WERI-Rb-1 (cell line): ENCODE measurements around the gene C10orf67.
"Not testable (repeated sequence)": the region's sequence is repeated elsewhere in the genome, so short reads cannot be mapped to it uniquely, and the experiment has no call there.

Source experiments
- DNase-seq: peaks from one replicate; pipeline ENCODE4 v3.0.0-alpha.2; 2020
- H3K27ac ChIP-seq: fragments of 250-450 bp; sonication (Bioruptor Pico); 2 replicates; pipeline ENCODE4 v1.5.1; 2020; ENCODE audit warnings: mild to moderate bottlenecking, moderate library complexity
- H3K27me3 ChIP-seq: fragments of 250-450 bp; sonication (Bioruptor Pico); 2 replicates; pipeline ENCODE4 v1.5.1; 2021; ENCODE audit warnings: mild to moderate bottlenecking, low read depth, moderate library complexity; ENCODE audit not compliant: insufficient read depth, severe bottlenecking
- H3K36me3 ChIP-seq: fragments of 250-450 bp; sonication (Bioruptor Pico); 2 replicates; pipeline ENCODE4 v1.5.1; 2020; ENCODE audit warnings: mild to moderate bottlenecking, moderate library complexity
- H3K4me3 ChIP-seq: 2 replicates; pipeline ENCODE4 v1.5.1; 2011; ENCODE audit warnings: low read depth, mild to moderate bottlenecking, control low read depth, low read length
- H3K9me3 ChIP-seq: fragments of 250-450 bp; sonication (Bioruptor Pico); 2 replicates; pipeline ENCODE4 v1.5.1; 2021; ENCODE audit warnings: mild to moderate bottlenecking, moderate library complexity; ENCODE audit not compliant: severe bottlenecking
- TF ChIP-seq, protein P1 (sequence below): IDR thresholded peaks from 2 replicates; pipeline ENCODE4 v1.5.1; 2011; ENCODE audit warnings: low read depth, mild to moderate bottlenecking, control low read depth, inconsistent platforms, low read length

C10orf67 gene

DNA sequence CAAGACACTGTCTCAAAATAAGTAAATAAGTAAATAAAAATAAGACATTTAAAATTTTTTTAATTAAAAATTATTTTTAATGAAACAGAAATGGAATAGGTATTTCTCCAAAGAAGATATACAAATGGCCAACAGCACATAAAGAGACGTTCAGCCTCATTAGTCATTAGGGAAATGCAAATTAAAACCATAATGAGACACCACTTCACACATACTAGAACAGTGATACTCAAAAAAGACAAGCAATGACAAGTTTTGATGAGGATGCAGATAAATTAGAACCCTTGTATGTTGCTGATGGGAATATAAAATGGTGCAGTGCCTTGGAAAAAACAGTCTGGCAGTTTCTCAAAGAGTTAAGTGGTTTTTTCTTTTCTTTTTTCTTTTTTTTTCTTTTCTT lies 26.5 kb upstream of the C10orf67 start:
- Histone ChIP-seq H3K4me3 (no peak overlapping the region), H3K27me3 (no peaks in the 10 kb centered on the region), H3K36me3 (no peaks in the 10 kb centered on the region), H3K27ac (no peak overlapping the region), H3K9me3 (no peaks in the 10 kb centered on the region)
- TF ChIP-seq, protein P1, sequence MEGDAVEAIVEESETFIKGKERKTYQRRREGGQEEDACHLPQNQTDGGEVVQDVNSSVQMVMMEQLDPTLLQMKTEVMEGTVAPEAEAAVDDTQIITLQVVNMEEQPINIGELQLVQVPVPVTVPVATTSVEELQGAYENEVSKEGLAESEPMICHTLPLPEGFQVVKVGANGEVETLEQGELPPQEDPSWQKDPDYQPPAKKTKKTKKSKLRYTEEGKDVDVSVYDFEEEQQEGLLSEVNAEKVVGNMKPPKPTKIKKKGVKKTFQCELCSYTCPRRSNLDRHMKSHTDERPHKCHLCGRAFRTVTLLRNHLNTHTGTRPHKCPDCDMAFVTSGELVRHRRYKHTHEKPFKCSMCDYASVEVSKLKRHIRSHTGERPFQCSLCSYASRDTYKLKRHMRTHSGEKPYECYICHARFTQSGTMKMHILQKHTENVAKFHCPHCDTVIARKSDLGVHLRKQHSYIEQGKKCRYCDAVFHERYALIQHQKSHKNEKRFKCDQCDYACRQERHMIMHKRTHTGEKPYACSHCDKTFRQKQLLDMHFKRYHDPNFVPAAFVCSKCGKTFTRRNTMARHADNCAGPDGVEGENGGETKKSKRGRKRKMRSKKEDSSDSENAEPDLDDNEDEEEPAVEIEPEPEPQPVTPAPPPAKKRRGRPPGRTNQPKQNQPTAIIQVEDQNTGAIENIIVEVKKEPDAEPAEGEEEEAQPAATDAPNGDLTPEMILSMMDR, result no peak
- DNase-seq, result no peak

DNA sequence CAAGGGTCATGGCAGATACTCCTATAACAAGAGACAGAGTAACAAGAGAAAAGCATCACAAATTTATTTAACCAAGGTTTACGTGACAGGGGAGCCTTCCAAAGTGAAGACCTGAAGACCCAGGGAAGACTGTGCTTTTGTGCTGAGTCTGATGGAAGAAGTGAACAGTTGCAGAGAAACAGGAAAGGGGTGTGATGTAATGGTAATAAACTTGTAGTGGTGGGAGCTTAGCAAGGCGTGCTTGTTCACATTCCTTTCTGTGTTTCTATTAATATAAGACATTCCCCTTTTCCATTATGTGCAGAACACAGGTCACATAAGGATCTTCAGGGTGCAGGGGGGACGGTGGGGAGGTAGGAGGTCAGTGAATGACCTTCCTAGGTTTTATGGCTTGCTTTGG lies 25.5 kb upstream of the C10orf67 start:
- H3K36me3 ChIP-seq, result no peaks in the 10 kb centered on the region
- no peak overlapping the region for H3K4me3 ChIP-seq
- no peaks in the 10 kb centered on the region for H3K27me3 ChIP-seq
- TF ChIP-seq, protein P1, result no peak
- no peak for DNase-seq
- no peaks in the 10 kb centered on the region for H3K9me3 ChIP-seq
- no peak overlapping the region for H3K27ac ChIP-seq

DNA sequence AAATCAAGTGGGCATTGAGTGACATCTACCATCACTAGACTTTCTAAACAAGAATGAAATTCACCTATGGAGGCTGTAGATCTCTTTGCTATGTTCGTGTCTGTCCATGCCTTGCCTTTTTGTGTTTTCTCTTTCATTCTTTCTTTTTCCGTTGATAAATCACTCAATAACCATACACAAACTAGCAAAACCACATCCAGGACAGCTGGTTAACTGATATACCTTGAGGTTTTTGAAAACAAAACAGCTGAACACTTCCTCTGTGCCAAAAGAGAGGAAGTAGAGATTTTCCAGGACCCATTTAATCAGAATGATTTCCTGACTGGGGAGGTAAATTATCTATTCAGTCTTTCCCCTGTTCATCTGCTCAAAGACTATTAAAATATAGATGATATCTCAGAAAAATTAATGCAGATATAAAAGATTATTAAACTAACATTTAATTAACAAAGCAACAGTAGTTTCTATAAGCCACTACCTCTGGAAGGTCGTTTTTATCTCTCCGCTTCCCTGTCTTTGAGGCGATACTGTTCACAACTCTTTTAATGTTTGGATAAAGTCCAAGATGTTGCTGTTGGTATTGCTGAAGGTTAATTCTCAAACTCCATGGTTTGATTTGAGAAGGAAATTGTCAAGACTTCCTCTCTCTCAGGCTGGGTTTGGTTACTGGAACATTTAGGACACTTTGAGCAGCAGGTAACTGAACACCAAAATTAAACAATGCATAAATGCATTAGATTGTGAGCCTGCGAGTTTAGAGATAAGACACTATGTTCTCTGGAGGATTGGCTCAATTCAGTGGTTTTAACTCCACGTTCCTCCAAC lies 24.4 kb upstream of the C10orf67 start:
- no peak for DNase-seq
- Histone ChIP-seq H3K27me3 (no peaks in the 10 kb centered on the region), H3K27ac (no peak overlapping the region), H3K4me3 (no peak overlapping the region), H3K36me3 (no peaks in the 10 kb centered on the region), H3K9me3 (no peaks in the 10 kb centered on the region)
- TF ChIP-seq, protein P1, result no peak

DNA sequence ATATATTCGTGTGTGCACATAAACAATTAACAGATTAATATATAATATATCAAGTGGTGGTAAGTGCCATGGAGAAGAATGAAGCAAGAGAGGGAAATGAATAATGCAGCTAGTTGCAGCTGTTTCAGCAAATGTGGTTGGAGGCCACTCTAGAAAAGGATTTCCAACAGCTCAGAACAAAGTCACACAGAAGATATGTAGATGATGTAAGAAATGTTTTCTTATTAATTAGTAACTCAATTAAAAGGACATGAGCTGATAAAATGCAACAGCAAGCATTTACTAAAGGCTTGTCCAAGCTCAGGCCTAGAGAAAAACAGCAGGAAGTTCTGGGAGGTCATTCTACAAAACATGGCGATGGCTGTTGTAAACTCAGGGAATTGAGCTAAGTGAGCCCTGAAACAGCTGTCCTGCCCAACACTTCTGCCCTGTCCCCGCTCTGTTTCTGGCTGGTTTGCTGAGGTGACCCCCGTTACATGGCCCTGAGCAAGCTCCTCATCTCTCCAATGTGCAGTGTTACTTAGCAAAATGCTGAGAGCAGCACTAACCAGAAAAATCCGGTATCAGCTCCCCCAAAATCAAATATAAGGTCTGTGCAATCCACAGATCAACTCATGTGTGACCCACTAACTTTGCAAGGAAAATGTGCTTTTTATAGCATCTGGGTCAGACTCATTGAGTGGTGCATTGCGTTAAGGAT lies 23.4 kb upstream of the C10orf67 start:
- Histone ChIP-seq H3K27me3 (no peaks in the 10 kb centered on the region), H3K9me3 (no peaks in the 10 kb centered on the region), H3K27ac (no peak overlapping the region), H3K36me3 (no peaks in the 10 kb centered on the region), H3K4me3 (no peak overlapping the region)
- no peak for DNase-seq
- TF ChIP-seq, protein P1, result no peak

DNA sequence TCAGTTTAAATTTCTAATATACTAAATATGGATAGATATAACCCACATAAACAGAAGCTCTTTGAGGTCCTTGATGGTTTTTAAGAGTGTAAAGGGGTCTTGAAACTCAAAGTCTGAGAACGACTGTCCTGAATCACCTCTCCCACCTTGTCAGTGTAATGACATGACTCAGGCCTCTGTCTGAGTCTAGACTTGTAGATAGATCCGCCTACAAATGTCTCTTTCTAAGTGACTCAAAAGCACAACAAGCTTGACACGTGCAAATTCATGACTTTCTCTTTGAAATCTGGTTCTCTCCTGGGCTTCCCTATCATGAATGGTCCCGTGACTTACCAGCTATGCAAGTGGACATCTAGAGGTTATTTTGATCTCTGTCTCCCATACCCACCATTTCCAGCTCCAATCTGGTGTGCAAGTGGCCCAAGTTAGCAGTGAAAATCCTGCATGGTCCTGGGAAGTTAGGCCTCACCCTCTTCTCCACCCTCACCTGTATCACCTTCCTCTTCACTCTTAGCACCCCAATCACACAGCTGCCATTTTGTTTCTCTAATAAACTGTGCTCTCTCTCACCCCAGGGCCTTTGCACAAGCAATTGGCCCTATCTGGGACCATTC lies 20.9 kb upstream of the C10orf67 start:
- H3K27me3 ChIP-seq, H3K4me3 ChIP-seq, DNase-seq, H3K27ac ChIP-seq, H3K9me3 ChIP-seq, H3K36me3 ChIP-seq: not testable (repeated sequence)

DNA sequence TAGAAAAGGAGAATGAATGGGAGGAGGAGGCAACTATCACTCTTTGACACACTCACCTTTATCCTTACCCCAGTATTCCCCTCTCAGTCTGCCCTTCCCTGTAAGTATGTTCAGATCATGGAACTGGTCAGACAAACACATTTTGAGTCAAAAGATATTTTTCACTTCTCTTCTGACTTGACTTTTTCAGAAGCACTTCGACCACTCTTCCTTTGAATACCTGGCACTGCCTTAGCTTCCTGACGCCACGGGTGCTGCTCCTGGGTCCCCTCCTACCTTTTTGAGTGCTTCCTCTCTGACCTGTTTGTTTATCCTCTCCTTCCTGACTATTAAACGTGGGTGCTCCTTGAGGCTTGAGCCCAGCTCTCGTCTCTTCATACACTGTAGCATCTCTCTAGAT lies 19.8 kb upstream of the C10orf67 start:
- Histone ChIP-seq H3K27me3 (no peaks in the 10 kb centered on the region), H3K9me3 (no peaks in the 10 kb centered on the region), H3K4me3 (no peak overlapping the region), H3K27ac (no peak overlapping the region), H3K36me3 (no peaks in the 10 kb centered on the region)
- no peak for DNase-seq
- TF ChIP-seq, protein P1, result no peak
